T47D (cell line): Measurements from ENCODE around the gene MRFAP1L1.

Experiments used
- DNase-seq, 2 experiments: peaks; one replicate each; pipeline versions ENCODE4 v3.0.0 to v3.0.0-alpha.2; 2011 to 2012; ENCODE audit warnings: low read depth in 1 of 2, low spot score in 1 of 2
- JUND ChIP-seq: IDR thresholded peaks from 2 replicates; pipeline ENCODE4 v1.6.1; 2012; ENCODE audit warnings: low read depth
- in situ Hi-C: cut with HindIII; loops from 2 replicates; pipeline ENCODE4 v1.10.0; 2016; ENCODE audit warnings: low sequenced_read_pairs, low pct_unique_long_range_greater_than_20kb

Gene MRFAP1L1

DNA sequence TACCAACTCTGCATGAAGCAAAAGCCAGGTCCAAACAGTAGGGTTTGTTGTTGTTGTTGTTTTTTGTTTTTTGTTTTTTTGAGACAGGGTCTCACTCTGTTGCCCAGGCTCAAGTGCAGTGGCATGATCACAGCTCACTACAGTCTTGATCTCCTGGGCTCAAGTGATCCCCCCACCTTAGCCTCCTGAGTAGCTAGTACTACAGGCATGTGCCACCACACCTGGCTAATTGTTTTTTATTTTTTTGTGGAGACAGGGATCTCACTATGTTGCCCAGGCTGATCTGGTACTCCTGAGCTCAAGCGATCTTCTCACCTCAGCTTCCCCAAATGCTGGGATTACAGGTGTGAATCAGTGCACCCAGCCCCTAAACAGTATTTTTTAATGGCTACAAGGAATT is 9.8 kb downstream of the MRFAP1L1 start:
- no peak for DNase-seq
- in situ Hi-C loops = no loop called here
- no peak for TF ChIP-seq JUND

GRCh38 chr4:6699388-6699787 is 10.3 kb downstream of the MRFAP1L1 start:
- DNase-seq = no peak
- in situ Hi-C loops = no loop called here
- no peak for TF ChIP-seq JUND

DNA sequence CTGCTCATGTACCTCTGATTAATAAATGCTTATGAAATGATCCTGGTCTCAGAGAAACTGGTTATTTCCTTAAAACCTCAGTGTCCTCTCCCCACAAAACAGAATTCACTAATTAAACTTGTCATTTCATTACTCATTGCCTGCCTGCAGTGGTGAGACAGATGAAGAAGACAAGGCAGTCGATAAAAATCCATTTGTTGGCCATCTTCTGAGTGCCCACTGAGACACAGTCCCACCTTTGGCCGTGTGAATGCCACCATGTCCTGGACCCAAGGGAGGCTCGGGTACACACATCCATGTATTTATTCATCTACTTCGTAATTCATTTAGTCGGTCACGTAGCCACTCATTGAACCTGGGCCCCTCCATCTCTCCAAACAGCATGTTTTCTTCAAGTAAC is 12.5 kb downstream of the MRFAP1L1 start:
- in situ Hi-C loops = no loop called here
- DNase-seq = no peak
- no peak for TF ChIP-seq JUND

DNA sequence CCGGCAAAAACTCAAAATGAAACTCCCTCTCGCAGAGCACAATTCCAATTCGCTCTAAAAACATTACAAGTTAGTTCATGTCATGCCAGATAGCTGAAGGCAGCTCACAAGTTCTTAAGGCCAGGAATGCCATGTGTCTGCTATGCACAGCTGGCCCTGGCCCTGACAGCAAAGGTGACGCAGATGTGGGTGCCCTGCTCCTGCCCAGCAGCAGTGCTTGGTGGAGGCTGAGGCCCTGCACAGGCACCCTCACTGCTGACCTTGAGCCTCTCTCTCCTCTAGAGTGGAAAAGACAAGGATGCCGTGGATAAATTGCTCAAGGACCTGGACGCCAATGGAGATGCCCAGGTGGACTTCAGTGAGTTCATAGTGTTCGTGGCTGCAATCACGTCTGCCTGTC is 13.1 kb downstream of the MRFAP1L1 start:
- DNase-seq = peak in 1 of 2 experiments; percentile 52

DNA sequence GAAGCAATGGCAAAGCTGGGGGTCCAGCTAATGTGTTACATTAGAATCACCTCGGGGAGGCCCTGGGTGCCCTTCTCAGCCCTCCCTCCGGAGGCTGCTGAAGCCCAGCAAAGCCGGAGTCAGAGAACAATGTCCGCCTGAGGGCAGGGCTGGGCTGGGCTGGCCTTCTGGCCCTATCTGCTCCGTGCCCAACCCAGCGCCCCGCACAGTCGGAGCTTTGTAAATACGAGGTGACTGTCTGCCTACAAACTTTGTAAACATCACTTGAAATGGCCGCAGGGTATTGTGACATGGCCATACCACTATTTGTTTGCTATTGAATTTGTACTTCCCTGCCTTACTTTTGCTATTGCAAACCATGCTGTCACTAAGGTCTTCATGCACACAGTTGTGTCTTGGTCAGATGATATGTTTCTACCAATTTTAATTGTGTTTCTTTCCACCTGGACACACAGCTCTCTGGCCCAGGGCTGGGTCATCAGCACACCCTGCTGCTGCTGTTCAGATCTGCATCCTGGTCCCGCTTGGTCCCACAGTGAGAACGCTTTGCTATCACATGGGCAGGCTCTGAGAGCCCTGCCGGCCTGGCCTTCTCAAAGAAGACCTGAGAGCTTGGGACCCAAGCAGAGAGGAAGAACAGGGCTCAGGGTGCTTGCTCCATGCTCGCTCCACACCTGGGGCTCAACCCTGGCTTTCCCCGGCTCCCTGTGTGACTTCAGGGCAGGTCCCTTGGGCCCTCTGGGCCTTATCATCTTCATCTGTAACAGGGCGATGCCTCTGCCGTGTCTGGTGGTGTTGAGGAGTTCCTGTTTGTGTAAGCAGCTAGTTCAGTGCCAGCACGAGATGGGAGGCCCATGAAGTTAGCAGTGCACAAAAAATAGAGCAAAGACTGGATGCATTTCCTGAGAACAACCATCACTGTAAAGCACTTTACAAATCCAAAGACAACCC is 13.7 kb downstream of the MRFAP1L1 start:
- no peak for TF ChIP-seq JUND
- in situ Hi-C loops = no loop called here
- peak in 1 of 2 experiments; percentile 93 for DNase-seq

More for the DNA sequence above, 13.1 kb downstream of the MRFAP1L1 start:
- no peak for TF ChIP-seq JUND
- in situ Hi-C loops = no loop called here

DNA sequence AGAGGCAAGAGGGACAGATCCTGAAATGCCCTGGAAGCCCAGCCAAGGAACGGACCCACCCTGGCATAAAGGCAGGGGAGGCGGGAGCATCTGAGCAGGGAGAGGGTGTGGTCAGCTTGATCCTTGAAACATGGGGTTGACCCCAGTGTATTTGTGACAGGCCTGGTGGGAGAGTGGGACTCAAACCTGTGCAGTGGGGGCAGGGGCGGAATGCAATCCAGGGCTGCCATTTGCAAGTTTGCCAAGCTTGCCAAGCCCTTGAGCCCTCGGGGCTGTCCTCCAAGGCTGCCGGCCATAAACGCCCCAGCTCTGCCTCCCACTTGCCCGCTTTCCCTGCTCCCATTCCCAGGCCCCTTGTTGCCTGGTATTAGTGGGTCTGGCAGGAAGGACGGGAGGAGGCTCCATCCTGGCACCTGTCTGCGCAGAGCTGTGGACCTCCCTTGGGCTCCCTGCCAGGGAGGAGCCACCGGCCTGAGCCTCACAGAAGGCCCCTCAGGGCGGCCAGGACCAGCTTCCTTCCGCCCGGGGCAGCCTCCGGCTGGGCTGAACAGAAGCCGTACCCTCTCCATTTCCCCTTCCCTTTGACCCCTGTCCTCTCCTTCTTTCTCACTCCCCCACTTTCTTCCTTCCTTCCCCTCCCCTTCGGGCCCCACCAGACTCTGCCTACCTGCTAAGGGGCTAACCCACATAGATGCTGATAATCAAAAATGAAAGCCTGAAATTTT is 15.3 kb downstream of the MRFAP1L1 start:
- in situ Hi-C loops = no loop called here
- DNase-seq = no peak
- TF ChIP-seq JUND = no peak

DNA sequence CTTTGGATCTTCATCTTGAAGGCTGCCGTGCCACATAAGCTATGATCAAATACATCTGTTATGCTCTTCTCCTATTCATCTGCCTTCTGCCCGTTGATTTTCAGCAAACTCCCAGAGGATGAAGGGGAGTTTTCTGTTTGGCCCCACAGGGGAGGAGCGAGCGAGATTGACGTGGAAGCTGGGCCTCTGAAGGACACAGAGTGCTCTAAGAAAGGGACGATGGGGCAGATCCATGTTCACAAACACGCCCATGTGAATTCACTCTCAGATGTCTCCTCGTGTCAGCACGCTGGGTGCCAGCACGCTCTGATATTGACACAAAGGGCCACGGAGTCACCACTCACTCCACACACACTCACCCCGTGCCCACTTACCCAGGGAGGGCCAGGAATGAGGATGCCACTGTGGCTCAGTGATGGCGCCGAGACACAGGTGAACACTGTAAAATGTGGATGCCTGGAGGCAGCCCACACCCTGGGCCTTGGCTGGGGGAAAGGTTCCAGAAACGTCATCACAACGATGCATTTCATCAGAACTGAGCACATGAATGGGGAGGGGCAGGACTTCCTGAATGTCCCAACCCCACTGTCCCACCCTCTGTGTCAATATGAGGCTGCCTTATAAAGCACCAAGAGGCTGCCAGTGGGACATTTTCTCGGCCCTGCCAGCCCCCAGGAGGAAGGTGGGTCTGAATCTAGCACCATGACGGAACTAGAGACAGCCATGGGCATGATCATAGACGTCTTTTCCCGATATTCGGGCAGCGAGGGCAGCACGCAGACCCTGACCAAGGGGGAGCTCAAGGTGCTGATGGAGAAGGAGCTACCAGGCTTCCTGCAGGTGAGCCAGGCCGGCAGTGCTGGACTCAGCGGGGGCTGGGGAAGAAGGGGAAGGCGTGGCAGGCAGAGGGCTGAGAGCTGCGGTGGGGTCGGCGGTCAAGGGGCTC is 16.2 kb downstream of the MRFAP1L1 start, which contains the start of gene S100P:
Gene S100P, plus strand, starts transcription at position 648 of the 946 bp plus-strand sequence. Its CDS starts 55 bp downstream, at position 703.
- TF ChIP-seq JUND = no peak
- DNase-seq = peak in 1 of 2 experiments; percentile 80
- in situ Hi-C loops = no loop called here

- in situ Hi-C loops = no loop called here
- no peak for TF ChIP-seq JUND
- DNase-seq = peak in 1 of 2 experiments; percentile 86
These were observed 16.9 kb downstream of the MRFAP1L1 start for GRCh38 chr4:6692806-6693205.

- in situ Hi-C loops = no loop called here
- DNase-seq = no peak
- no peak for TF ChIP-seq JUND
These were observed 17.3 kb downstream of the MRFAP1L1 start for GRCh38 chr4:6692379-6692778.

GRCh38 chr4:6689506-6689960 is 20.1 kb downstream of the MRFAP1L1 start:
- in situ Hi-C loops = no loop called here
- peak in 1 of 2 experiments; percentile 71 for DNase-seq
- no peak for TF ChIP-seq JUND

- no peak for TF ChIP-seq JUND
- DNase-seq = peak in 1 of 2 experiments; percentile 93
These were observed 20.7 kb downstream of the MRFAP1L1 start for GRCh38 chr4:6688879-6689505.

More at GRCh38 chr4:6688879-6689505, 20.7 kb downstream of the MRFAP1L1 start:
- in situ Hi-C loops = no loop called here
